DMS114 treated with DMSO at 0.1 percent for 48 hours (cell line): ENCODE results near the gene MUL1.

ENCODE experiments used
- DNase-seq: peaks from one replicate; lab custom pipeline; 2025; ENCODE audit not compliant: unreplicated experiment; lab: John Stamatoyannopoulos, UW

Gene MUL1

GRCh38 chr1:20472860-20473711, 34.9 kb downstream of the MUL1 start:
- no peak for DNase-seq

- no peak for DNase-seq
Observed at GRCh38 chr1:20472121-20472520, 35.8 kb downstream of the MUL1 start.

GRCh38 chr1:20470194-20470593, 37.8 kb downstream of the MUL1 start:
- DNase-seq: no peak

GRCh38 chr1:20469406-20470076, 38.4 kb downstream of the MUL1 start:
- no peak for DNase-seq

- DNase-seq: no peak
Observed at GRCh38 chr1:20466273-20466672, 41.7 kb downstream of the MUL1 start.

- no peak for DNase-seq
Observed at GRCh38 chr1:20465187-20465586, 42.8 kb downstream of the MUL1 start.

GRCh38 chr1:20463502-20463901, 44.4 kb downstream of the MUL1 start:
- no peak for DNase-seq

GRCh38 chr1:20462397-20462796, 45.6 kb downstream of the MUL1 start:
- no peak for DNase-seq

GRCh38 chr1:20458717-20459116, 49.2 kb downstream of the MUL1 start:
- no peak for DNase-seq

GRCh38 chr1:20454004-20454403, 53.9 kb downstream of the MUL1 start:
- no peak for DNase-seq

- DNase-seq: no peak
Observed at GRCh38 chr1:20449735-20450311, 58.1 kb downstream of the MUL1 start.
